SHP77 (cell line): ENCODE results near the gene NPLOC4.

Experiments used
- DNase-seq, 2 experiments: peaks; one replicate each; lab custom pipeline; 2025; lab: John Stamatoyannopoulos, UW

The NPLOC4 gene

GRCh38 chr17:81518785-81519283 is 118.1 kb downstream of the NPLOC4 start:
- no peak for DNase-seq

- peak in 1 of 2 experiments; percentile 61 for DNase-seq
Measured at GRCh38 chr17:81518113-81518784, 118.7 kb downstream of the NPLOC4 start.

- no peak for DNase-seq
Measured at GRCh38 chr17:81517339-81518112, 119.4 kb downstream of the NPLOC4 start.

- DNase-seq: no peak
Measured at GRCh38 chr17:81517009-81517338, 119.9 kb downstream of the NPLOC4 start.

- DNase-seq: no peak
Measured at GRCh38 chr17:81516439-81516838, 120.5 kb downstream of the NPLOC4 start.

- DNase-seq: no peak
Measured at GRCh38 chr17:81515530-81516041, 121.3 kb downstream of the NPLOC4 start.

- peak; percentile 68 to 80 for DNase-seq
Measured at GRCh38 chr17:81514739-81515529, 122.0 kb downstream of the NPLOC4 start.

- DNase-seq: no peak
Measured at GRCh38 chr17:81514489-81514738, 122.5 kb downstream of the NPLOC4 start.

- peak; percentile 75 to 82 for DNase-seq
Measured at GRCh38 chr17:81513753-81514488, 123.0 kb downstream of the NPLOC4 start.

- DNase-seq: peak; percentile 68
Measured at GRCh38 chr17:81513372-81513752, 123.5 kb downstream of the NPLOC4 start.

- DNase-seq: peak; percentile 90 to 94
Measured at GRCh38 chr17:81512562-81513371, 124.1 kb downstream of the NPLOC4 start, which contains the start of gene ACTG1. Gene ACTG1 (minus strand): TSS chr17:81512799. CDS start chr17:81512354, 445 bp downstream.

GRCh38 chr17:81511804-81512561 is 124.9 kb downstream of the NPLOC4 start:
- no peak for DNase-seq

GRCh38 chr17:81511554-81511803 is 125.4 kb downstream of the NPLOC4 start:
- DNase-seq: no peak

- no peak for DNase-seq
Measured at GRCh38 chr17:81510785-81511553, 125.9 kb downstream of the NPLOC4 start.

GRCh38 chr17:81509972-81510784 is 126.7 kb downstream of the NPLOC4 start:
- no peak for DNase-seq

GRCh38 chr17:81509207-81509971 is 127.5 kb downstream of the NPLOC4 start:
- no peak for DNase-seq

- no peak for DNase-seq
Measured at GRCh38 chr17:81508639-81509206, 128.2 kb downstream of the NPLOC4 start.
